H1 (cell line): ENCODE results near the gene KCNMA1. TPM values are rescaled to one million over a fixed set of nuclear protein-coding genes. Genes with fewer than 3 reads are reported as not detected.

Source experiments
- ASH2L ChIP-seq: fragments of 200-600, 300-600 bp; sonication (generic); IDR thresholded peaks from one replicate; pipeline ENCODE4 v1.7.1; 2017; ENCODE audit warnings: low read length
- BCL11A ChIP-seq, 2 experiments: IDR thresholded peaks; one replicate each; pipeline ENCODE4 v1.6.1; 2011; ENCODE audit warnings: low read depth in 2 of 2, low read length in 2 of 2, mild to moderate bottlenecking in 2 of 2
- CBX8 ChIP-seq: fragments of 300-800, 300-1000 bp; sonication (generic); IDR thresholded peaks from 2 replicates; pipeline ENCODE4 v1.7.1; 2016; ENCODE audit warnings: low read depth, low read length, borderline replicate concordance
- CHD1 ChIP-seq: IDR thresholded peaks from 2 replicates; pipeline ENCODE4 v1.6.1; 2012; ENCODE audit warnings: low read depth, low read length, improper control_type of control experiment
- CHD7 ChIP-seq: fragments of 300-600 bp; sonication (generic); IDR thresholded peaks from 2 replicates; pipeline ENCODE4 v1.7.1; 2012; ENCODE audit warnings: low read length, moderate library complexity, mild to moderate bottlenecking, inconsistent platforms; ENCODE audit not compliant: insufficient replicate concordance
- GABPA ChIP-seq: IDR thresholded peaks from 2 replicates; pipeline ENCODE4 v1.6.1; 2011; ENCODE audit warnings: mild to moderate bottlenecking, low read length, moderate library complexity, borderline replicate concordance; ENCODE audit not compliant: insufficient read depth
- SAP30 ChIP-seq: fragments of 300-600 bp; sonication (generic); IDR thresholded peaks from 2 replicates; pipeline ENCODE4 v1.7.1; 2012; ENCODE audit warnings: low read length, moderate library complexity, mild to moderate bottlenecking, inconsistent platforms; ENCODE audit not compliant: insufficient read depth, insufficient replicate concordance
- TBP ChIP-seq: IDR thresholded peaks from 2 replicates; pipeline ENCODE4 v1.6.1; 2011; ENCODE audit warnings: low read depth, low read length, improper control_type of control experiment
- TEAD4 ChIP-seq: IDR thresholded peaks from 2 replicates; pipeline ENCODE4 v1.6.1; 2012; ENCODE audit warnings: low read depth, low read length, inconsistent platforms, mixed read lengths
- polyA plus RNA-seq, 7 experiments: library from polyadenylated mRNA; depleted of rRNA in 3 of 7; stranded (reverse) in 5 of 7; unstranded in 2 of 7; fragments of >200 nt in 5 of 7; fragments of 200-250 nt in 2 of 7; gene quantifications; 1 replicate in 5 of 7; 2 replicates in 1 of 7; 4 replicates in 1 of 7; pipeline versions ENCODE4 v1.2.1 to v1.2.3, GENCODE V29; 2011 to 2013; ENCODE audit warnings: missing spikeins in 2 of 7, mixed read lengths in 2 of 7
- total RNA-seq: library from RNA; stranded (reverse); fragmentation: NEBNext Ultra II Directional; extraction: Animal tissue kit (Norgen Biotek cat#: 25700); gene quantifications from 2 replicates; pipeline ENCODE4 v1.2.1, GENCODE V29; 2021

Gene KCNMA1
- total and polyA plus RNA-seq, 2 of the 8 experiments (the other 6 are each of a cell fraction or from before 2014, with no cell fraction given), result 10.2 to 11.1 TPM

GRCh38 chr10:77309092-77309491, 328.5 kb downstream of the KCNMA1 start (continued):
- TF ChIP-seq CHD7 (no peak), SAP30 (no peak), ASH2L (no peak), GABPA (no peak), CHD1 (no peak), CBX8 (no peak), TBP (no peak), BCL11A (IDR thresholded peaks at IDR 0.05; ENCODE audit: low read depth in 2 of 2, low read length in 2 of 2) (no peak), TEAD4 (no peak)
